HepG2 (cell line): Measurements from ENCODE around the gene PDPK1. TPM values are rescaled to one million over a fixed set of nuclear protein-coding genes. Genes with fewer than 3 reads are reported as not detected.

ENCODE experiments used
- AHDC1 ChIP-seq: sonication (generic); formaldehyde crosslinking; IDR thresholded peaks from 2 replicates; pipeline ENCODE4 v1.5.1; 2020; ENCODE audit warnings: mild to moderate bottlenecking, missing genetic modification reagents, borderline replicate concordance
- BHLHE40 ChIP-seq: IDR thresholded peaks from 2 replicates; pipeline ENCODE4 v1.6.1; 2011; ENCODE audit warnings: low read length, improper control_type of control experiment
- FOXK2 ChIP-seq: fragments of 450-650 bp; IDR thresholded peaks from 2 replicates; pipeline ENCODE4 v1.6.1; 2016
- GATAD2A ChIP-seq: IDR thresholded peaks from 2 replicates; pipeline ENCODE4 v1.6.1; 2016
- HNRNPLL ChIP-seq: fragments of 200-400 bp; formaldehyde crosslinking; IDR thresholded peaks from 2 replicates; pipeline ENCODE4 v1.6.1; 2017; ENCODE audit warnings: mild to moderate bottlenecking, low read depth, low read length; ENCODE audit not compliant: poor library complexity, severe bottlenecking
- HOMEZ ChIP-seq: IDR thresholded peaks from 2 replicates; pipeline ENCODE4 v1.6.1; 2016; ENCODE audit warnings: low read depth
- KAT2B ChIP-seq: fragments of 150-350 bp; IDR thresholded peaks from 2 replicates; pipeline ENCODE4 v1.6.1; 2014; ENCODE audit warnings: low read depth, low read length, borderline replicate concordance
- KAT8 ChIP-seq: IDR thresholded peaks from 2 replicates; pipeline ENCODE4 v1.6.1; 2016; ENCODE audit warnings: missing genetic modification reagents, missing compliant biosample characterization
- MAX ChIP-seq: IDR thresholded peaks from 2 replicates; pipeline ENCODE4 v1.6.1; 2012; ENCODE audit warnings: inconsistent platforms
- MAZ ChIP-seq, 2 experiments: sonication (generic) in 1 of 2; formaldehyde crosslinking in 1 of 2; IDR thresholded peaks; 2 replicates each; pipeline versions ENCODE4 v1.5.0 to v1.6.1; 2012 to 2020; ENCODE audit warnings: low read depth in 2 of 2, mild to moderate bottlenecking in 2 of 2, borderline replicate concordance in 1 of 2, improper control_type of control experiment in 1 of 2, low read length in 1 of 2, missing genetic modification reagents in 1 of 2, moderate library complexity in 1 of 2
- NR2F6 ChIP-seq, 2 experiments: IDR thresholded peaks; 2 replicates each; pipeline ENCODE4 v1.6.1; 2016; ENCODE audit warnings: antibody characterized with exemption in 1 of 2, mild to moderate bottlenecking in 1 of 2
- TARDBP ChIP-seq: sonication (generic); formaldehyde crosslinking; IDR thresholded peaks from 2 replicates; pipeline ENCODE4 v1.8.0; 2022; ENCODE audit warnings: mild to moderate bottlenecking, missing genetic modification reagents
- ZFX ChIP-seq: sonication (generic); formaldehyde crosslinking; IDR thresholded peaks from 2 replicates; pipeline ENCODE4 v1.4.0; 2020; ENCODE audit warnings: mild to moderate bottlenecking, low read depth, missing genetic modification reagents, moderate library complexity
- ZMYM3 ChIP-seq: sonication (generic); formaldehyde crosslinking; IDR thresholded peaks from 2 replicates; pipeline ENCODE4 v1.5.1; 2020; ENCODE audit warnings: mild to moderate bottlenecking, missing genetic modification reagents
- ZNF597 ChIP-seq: sonication (generic); formaldehyde crosslinking; IDR thresholded peaks from 2 replicates; pipeline ENCODE4 v1.5.0; 2020; ENCODE audit warnings: missing genetic modification reagents
- ZNF670 ChIP-seq: sonication (generic); formaldehyde crosslinking; IDR thresholded peaks from 2 replicates; pipeline ENCODE4 v1.8.0; 2022; ENCODE audit warnings: mild to moderate bottlenecking, missing genetic modification reagents, borderline replicate concordance
- ZNF691 ChIP-seq: sonication (generic); formaldehyde crosslinking; IDR thresholded peaks from 2 replicates; pipeline ENCODE4 v1.4.0; 2020; ENCODE audit warnings: missing genetic modification reagents, low read depth, mild to moderate bottlenecking, borderline replicate concordance
- ZNF703 ChIP-seq: sonication (generic); formaldehyde crosslinking; IDR thresholded peaks from 2 replicates; pipeline ENCODE4 v1.5.1; 2020; ENCODE audit warnings: missing genetic modification reagents, mild to moderate bottlenecking, moderate library complexity, borderline replicate concordance
- ZNF850 ChIP-seq: sonication (generic); formaldehyde crosslinking; conservative IDR thresholded peaks from 2 replicates; pipeline ENCODE4 v1.9.0; 2021; ENCODE audit warnings: mild to moderate bottlenecking, missing genetic modification reagents
- polyA plus RNA-seq, 8 experiments: library from polyadenylated mRNA; depleted of rRNA in 3 of 8; stranded (reverse) in 7 of 8; unstranded in 1 of 8; fragments of >200 nt; fragmentation: Illumina TruSeq in 4 of 8; extraction: Trizol in 4 of 8; gene quantifications; 2 replicates each; pipeline versions ENCODE4 v1.2.1 to v1.2.3, GENCODE V29; 2011 to 2016; ENCODE audit warnings: low read depth in 4 of 8, missing spikeins in 1 of 8, mixed read lengths in 1 of 8; ENCODE audit not compliant: insufficient read depth in 1 of 8
- total RNA-seq, 5 experiments: library from RNA; depleted of rRNA; stranded (reverse); fragments of >200 nt; fragmentation: Illumina TruSeq; extraction: Trizol; gene quantifications; 2 replicates each; pipeline ENCODE4 v1.2.3, GENCODE V29; 2016; ENCODE audit warnings: low read depth in 1 of 5

The PDPK1 gene
- total and polyA plus RNA-seq, 2 of the 13 experiments (the other 11 are each of a cell fraction or from before 2014, with no cell fraction given), result 59.6 to 129 TPM

GRCh38 chr16:2524339-2524938, 13.4 kb upstream of the PDPK1 start (continued):
- peak; percentile 36; the same call in 1 of the 2 replicates for TF ChIP-seq BHLHE40
- TF ChIP-seq MAZ (IDR thresholded peaks at IDR 0.05; ENCODE audit: borderline replicate concordance, low read depth, low read length), result peak; percentile 63; the same call in 1 of the 2 replicates
- TF ChIP-seq MAZ (CRISPR knock-in tag; IDR thresholded peaks at IDR 0.05; ENCODE audit: low read depth), result peak; percentile 59; the same call in 1 of the 2 replicates
- TF ChIP-seq ZNF691 (CRISPR knock-in tag), result peak; percentile 57; the same call in 1 of the 2 replicates
- peak; percentile 82; the same call in 1 of the 2 replicates for TF ChIP-seq ZNF703 (CRISPR knock-in tag)
- TF ChIP-seq TARDBP (CRISPR knock-in tag), result peak; percentile 74
- TF ChIP-seq NR2F6 (IDR thresholded peaks at IDR 0.05), result peak; percentile 97
- peak; percentile 98 for TF ChIP-seq NR2F6 (CRISPR knock-in tag; IDR thresholded peaks at IDR 0.05)
- peak; percentile 56; the same call in 1 of the 2 replicates for TF ChIP-seq ZFX
- peak; percentile 78 for TF ChIP-seq KAT8
- TF ChIP-seq MAX, result no peak; the same call in none of the 2 replicates
- TF ChIP-seq KAT2B, result no peak
- peak; percentile 94 for TF ChIP-seq FOXK2
- TF ChIP-seq GATAD2A, result peak; percentile 89
- TF ChIP-seq AHDC1 (CRISPR knock-in tag), result peak; percentile 74; the same call in 1 of the 2 replicates
- TF ChIP-seq ZNF670, result no peak
- TF ChIP-seq HOMEZ (CRISPR knock-in tag), result peak; percentile 86; the same call in 1 of the 2 replicates
- TF ChIP-seq ZNF850 (CRISPR knock-in tag), result no peak
- TF ChIP-seq ZMYM3, result no peak
- peak; percentile 33 for TF ChIP-seq HNRNPLL
- TF ChIP-seq ZNF597 (CRISPR knock-in tag), result no peak
